Vagina (tissue), 2 donors: ENCODE measurements around the gene NLRX1. TPM values are rescaled to one million over a fixed set of nuclear protein-coding genes. Genes with fewer than 3 reads are reported as not detected.

Experiments
- DNase-seq, 2 donors: peaks; one replicate each; pipeline ENCODE4 v3.0.0-alpha.2; 2017; ENCODE audit errors: extremely low spot score in 2 of 2
- H3K27ac ChIP-seq: fragments of 200-600 bp; sonication (generic); one replicate; pipeline ENCODE4 v1.5.1; 2019
- H3K27me3 ChIP-seq: fragments of 200-600 bp; sonication (generic); one replicate; pipeline ENCODE4 v1.5.1; 2019
- H3K36me3 ChIP-seq, 2 donors: fragments of 200-600 bp; sonication (generic); one replicate each; pipeline ENCODE4 v1.5.1; 2017 to 2019
- H3K4me1 ChIP-seq: fragments of 200-600 bp; sonication (generic); one replicate; pipeline ENCODE4 v1.5.1; 2019
- H3K4me3 ChIP-seq, 2 donors: fragments of 200-600 bp; sonication (generic); 1 replicate in 1 of 2; 2 replicates in 1 of 2; pipeline ENCODE4 v1.5.1; 2016 to 2019
- H3K9me3 ChIP-seq: fragments of 200-600 bp; sonication (generic); one replicate; pipeline ENCODE4 v1.5.1; 2019
- POLR2A ChIP-seq, 2 donors: fragments of 450-650 bp; IDR thresholded peaks; one replicate each; pipeline ENCODE4 v1.6.1; 2017; ENCODE audit warnings: antibody characterized with exemption in 2 of 2, mild to moderate bottlenecking in 2 of 2, moderate library complexity in 2 of 2
- POLR2AphosphoS5 ChIP-seq, 2 donors: sonication (generic); formaldehyde crosslinking; IDR thresholded peaks; one replicate each; pipeline ENCODE4 v1.9.0; 2017; ENCODE audit warnings: antibody characterized with exemption in 2 of 2, mild to moderate bottlenecking in 2 of 2, low read depth in 1 of 2; ENCODE audit not compliant: insufficient read depth in 1 of 2
- intact Hi-C: fragments of 100-400 bp; cut with DNase I; formaldehyde crosslinking; loops from one replicate; pipeline ENCODE4 v1.15.1; 2023
- total RNA-seq: library from RNA; depleted of rRNA; stranded (reverse); fragments of >200 nt; gene quantifications from one replicate; pipeline ENCODE4 v1.2.3, GENCODE V29; 2016
- TF ChIP-seq, protein P1 (sequence below), 3 experiments: fragments of 450-650 bp in 2 of 3; fragments of 200-600 bp in 1 of 3; sonication (generic) in 1 of 3; IDR thresholded peaks; one replicate each; pipeline ENCODE4 v1.5.1; 2017 to 2019; ENCODE audit warnings: antibody characterized with exemption in 3 of 3, mild to moderate bottlenecking in 2 of 3, moderate library complexity in 2 of 3

The NLRX1 gene
- total RNA-seq, 1 donor from 2014 or later: 15.5 TPM

DNA sequence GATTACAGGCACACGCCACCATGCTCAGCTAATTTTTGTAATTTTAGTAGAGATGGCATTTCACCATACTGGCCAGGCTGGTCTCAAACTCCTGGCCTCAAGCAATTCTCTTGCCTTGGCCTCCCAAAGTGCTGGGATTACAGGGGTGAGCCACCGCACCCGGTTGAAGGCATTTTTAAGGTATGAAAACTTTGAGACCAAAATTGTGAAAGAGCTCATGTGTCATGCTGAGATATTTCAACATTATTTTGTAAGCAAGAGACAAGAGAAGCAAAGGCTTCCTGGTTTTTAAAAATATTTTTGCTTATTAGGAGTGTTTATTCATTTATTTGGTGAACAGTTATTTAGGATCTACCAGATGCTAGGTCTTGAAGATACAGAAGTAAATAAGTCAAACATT lies 23.6 kb downstream of the NLRX1 start:
- intact Hi-C loops: no loop called here
- H3K4me3 ChIP-seq: no peak overlapping the region
- H3K36me3 ChIP-seq: no peaks in the 10 kb centered on the region
- H3K9me3 ChIP-seq: no peaks in the 10 kb centered on the region
- no peak overlapping the region for H3K27ac ChIP-seq
- TF ChIP-seq POLR2A (IDR thresholded peaks at IDR 0.05) (no peak), POLR2AphosphoS5 (IDR thresholded peaks at IDR 0.05; ENCODE audit: insufficient read depth in 1 of 2, low read depth in 1 of 2) (no peak)
- TF ChIP-seq, protein P1, sequence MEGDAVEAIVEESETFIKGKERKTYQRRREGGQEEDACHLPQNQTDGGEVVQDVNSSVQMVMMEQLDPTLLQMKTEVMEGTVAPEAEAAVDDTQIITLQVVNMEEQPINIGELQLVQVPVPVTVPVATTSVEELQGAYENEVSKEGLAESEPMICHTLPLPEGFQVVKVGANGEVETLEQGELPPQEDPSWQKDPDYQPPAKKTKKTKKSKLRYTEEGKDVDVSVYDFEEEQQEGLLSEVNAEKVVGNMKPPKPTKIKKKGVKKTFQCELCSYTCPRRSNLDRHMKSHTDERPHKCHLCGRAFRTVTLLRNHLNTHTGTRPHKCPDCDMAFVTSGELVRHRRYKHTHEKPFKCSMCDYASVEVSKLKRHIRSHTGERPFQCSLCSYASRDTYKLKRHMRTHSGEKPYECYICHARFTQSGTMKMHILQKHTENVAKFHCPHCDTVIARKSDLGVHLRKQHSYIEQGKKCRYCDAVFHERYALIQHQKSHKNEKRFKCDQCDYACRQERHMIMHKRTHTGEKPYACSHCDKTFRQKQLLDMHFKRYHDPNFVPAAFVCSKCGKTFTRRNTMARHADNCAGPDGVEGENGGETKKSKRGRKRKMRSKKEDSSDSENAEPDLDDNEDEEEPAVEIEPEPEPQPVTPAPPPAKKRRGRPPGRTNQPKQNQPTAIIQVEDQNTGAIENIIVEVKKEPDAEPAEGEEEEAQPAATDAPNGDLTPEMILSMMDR (IDR thresholded peaks at IDR 0.05): no peak
- no peak for DNase-seq
- H3K4me1 ChIP-seq: no peaks in the 10 kb centered on the region
- no peaks in the 10 kb centered on the region for H3K27me3 ChIP-seq

DNA sequence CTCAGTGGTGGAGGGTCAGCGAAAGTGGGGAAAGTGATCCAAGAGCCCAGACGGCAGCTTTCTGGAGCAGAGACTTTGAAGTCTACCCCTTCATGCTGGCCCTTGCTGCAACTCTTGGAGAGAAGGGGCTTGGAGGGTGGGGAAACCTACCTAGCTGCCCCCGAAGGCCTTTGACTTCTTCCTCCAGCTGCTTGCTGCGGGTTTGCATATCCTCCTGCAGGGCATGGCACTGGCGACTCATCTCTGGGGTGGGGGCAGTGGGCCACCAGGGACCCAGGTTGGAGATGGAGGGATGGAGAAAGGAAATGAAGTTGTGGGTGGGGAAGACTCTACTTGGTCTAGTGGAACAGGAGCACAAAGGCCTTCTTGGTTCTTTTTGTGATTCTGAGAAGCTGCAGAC lies 24.5 kb downstream of the NLRX1 start:
- no peaks in the 10 kb centered on the region for H3K27me3 ChIP-seq
- no peaks in the 10 kb centered on the region for H3K4me1 ChIP-seq
- no peaks in the 10 kb centered on the region for H3K9me3 ChIP-seq
- DNase-seq: no peak
- H3K36me3 ChIP-seq: no peaks in the 10 kb centered on the region
- H3K27ac ChIP-seq: no peak overlapping the region
- no peak overlapping the region for H3K4me3 ChIP-seq
- intact Hi-C loops: no loop called here
- TF ChIP-seq, protein P1 (IDR thresholded peaks at IDR 0.05): no peak
- no peak for TF ChIP-seq POLR2A (IDR thresholded peaks at IDR 0.05)

- TF ChIP-seq POLR2AphosphoS5 (IDR thresholded peaks at IDR 0.05; ENCODE audit: insufficient read depth in 1 of 2, low read depth in 1 of 2): no peak
- no peak for TF ChIP-seq POLR2A (IDR thresholded peaks at IDR 0.05)
- TF ChIP-seq, protein P1 (IDR thresholded peaks at IDR 0.05): no peak
- Histone ChIP-seq H3K9me3 (no peaks in the 10 kb centered on the region), H3K4me1 (no peaks in the 10 kb centered on the region), H3K27me3 (no peaks in the 10 kb centered on the region), H3K36me3 (no peaks in the 10 kb centered on the region), H3K4me3 (no peak overlapping the region), H3K27ac (no peak overlapping the region)
- intact Hi-C loops: no loop called here
- no peak for DNase-seq
Observed at GRCh38 chr11:119193626-119194025, 25.1 kb downstream of the NLRX1 start.

DNA sequence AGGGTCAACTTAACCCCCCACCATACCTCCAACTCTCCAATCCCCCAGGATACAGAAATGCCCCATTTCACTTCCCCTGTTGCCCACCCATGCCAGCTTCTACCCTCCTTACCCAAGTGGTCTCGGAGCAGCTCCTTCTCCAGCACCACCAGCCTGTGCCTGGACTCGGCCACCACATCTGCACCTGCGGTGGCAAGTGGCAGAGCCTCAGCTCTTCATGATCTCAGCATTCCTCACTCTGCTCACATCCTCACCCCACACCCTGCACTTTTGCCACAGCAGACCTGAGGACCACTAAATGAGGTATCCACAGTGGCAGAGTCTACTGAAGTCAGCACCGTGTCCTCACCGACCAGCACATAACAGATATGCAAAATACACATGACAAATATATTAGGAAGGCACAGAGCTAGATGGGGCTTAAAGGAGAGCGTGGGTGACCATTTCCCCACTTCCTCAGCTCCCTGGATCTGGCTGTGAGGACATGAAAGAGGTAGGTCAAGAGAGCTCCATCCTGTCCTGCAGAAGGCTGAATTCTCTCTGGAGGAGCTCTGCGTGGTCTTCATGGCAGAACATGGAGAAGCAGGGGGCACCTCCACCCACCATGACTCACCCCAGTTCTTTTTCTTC lies 26.4 kb downstream of the NLRX1 start:
- no peaks in the 10 kb centered on the region for H3K4me1 ChIP-seq
- DNase-seq: no peak
- no peaks in the 10 kb centered on the region for H3K27me3 ChIP-seq
- no peaks in the 10 kb centered on the region for H3K36me3 ChIP-seq
- intact Hi-C loops: no loop called here
- TF ChIP-seq, protein P1 (IDR thresholded peaks at IDR 0.05): no peak
- no peak for TF ChIP-seq POLR2A (IDR thresholded peaks at IDR 0.05)
- no peak for TF ChIP-seq POLR2AphosphoS5 (IDR thresholded peaks at IDR 0.05; ENCODE audit: insufficient read depth in 1 of 2, low read depth in 1 of 2)
- no peaks in the 10 kb centered on the region for H3K9me3 ChIP-seq
- no peak overlapping the region for H3K4me3 ChIP-seq
- H3K27ac ChIP-seq: no peak overlapping the region

DNA sequence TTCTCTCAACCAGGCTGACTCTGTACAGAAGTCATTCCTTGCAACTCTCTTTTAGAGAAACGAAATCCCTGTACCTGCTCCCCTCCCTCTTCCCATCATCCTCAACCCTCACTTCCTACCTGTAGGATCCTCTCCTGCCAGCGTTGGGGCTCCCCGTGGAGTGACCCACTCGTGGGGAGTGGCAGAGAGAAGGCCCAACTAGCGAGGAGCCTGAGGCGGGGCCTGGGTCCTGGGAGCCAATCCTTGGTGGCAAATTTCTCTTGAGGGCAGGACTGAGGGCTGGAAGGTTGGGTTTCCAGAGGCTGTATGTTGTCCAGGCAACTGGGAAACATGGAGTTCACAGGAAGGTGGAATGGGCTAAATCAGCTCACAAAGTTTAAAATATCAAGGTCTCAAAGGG lies 27.2 kb downstream of the NLRX1 start:
- Histone ChIP-seq H3K4me1 (no peaks in the 10 kb centered on the region), H3K4me3 (no peak overlapping the region), H3K9me3 (no peaks in the 10 kb centered on the region), H3K27me3 (no peaks in the 10 kb centered on the region), H3K36me3 (no peaks in the 10 kb centered on the region), H3K27ac (no peak overlapping the region)
- no peak for DNase-seq
- intact Hi-C loops: no loop called here
- TF ChIP-seq POLR2A (IDR thresholded peaks at IDR 0.05) (no peak), POLR2AphosphoS5 (IDR thresholded peaks at IDR 0.05; ENCODE audit: insufficient read depth in 1 of 2, low read depth in 1 of 2) (no peak)
- TF ChIP-seq, protein P1 (IDR thresholded peaks at IDR 0.05): no peak
